H1 (cell line): Measurements from ENCODE around the gene STXBP5. TPM values are rescaled to one million over a fixed set of nuclear protein-coding genes. Genes with fewer than 3 reads are reported as not detected.

Source experiments
- HDAC2 ChIP-seq, 2 experiments: fragments of 300-600 bp in 1 of 2; sonication (generic) in 1 of 2; IDR thresholded peaks; 2 replicates each; pipeline ENCODE4 v1.6.1; 2011 to 2012; ENCODE audit warnings: low read depth in 2 of 2, low read length in 2 of 2, mild to moderate bottlenecking in 2 of 2, moderate library complexity in 2 of 2, borderline replicate concordance in 1 of 2, inconsistent platforms in 1 of 2
- KDM5A ChIP-seq: fragments of 200-600 bp; IDR thresholded peaks from 2 replicates; pipeline ENCODE4 v1.7.1; 2012; ENCODE audit warnings: mild to moderate bottlenecking, low read length, inconsistent platforms, mixed read lengths
- POLR2AphosphoS5 ChIP-seq: IDR thresholded peaks from 2 replicates; pipeline ENCODE4 v1.6.1; 2011; ENCODE audit warnings: low read depth, low read length
- SIN3A ChIP-seq, 2 experiments: IDR thresholded peaks in 1 of 2; conservative IDR thresholded peaks in 1 of 2; 2 replicates each; pipeline ENCODE4 v1.6.1; 2011 to 2012; ENCODE audit warnings: low read length in 2 of 2, improper control_type of control experiment in 1 of 2, low read depth in 1 of 2, mild to moderate bottlenecking in 1 of 2
- TBP ChIP-seq: IDR thresholded peaks from 2 replicates; pipeline ENCODE4 v1.6.1; 2011; ENCODE audit warnings: low read depth, low read length, improper control_type of control experiment
- polyA plus RNA-seq, 7 experiments: library from polyadenylated mRNA; depleted of rRNA in 3 of 7; stranded (reverse) in 5 of 7; unstranded in 2 of 7; fragments of >200 nt in 5 of 7; fragments of 200-250 nt in 2 of 7; gene quantifications; 1 replicate in 5 of 7; 2 replicates in 1 of 7; 4 replicates in 1 of 7; pipeline versions ENCODE4 v1.2.1 to v1.2.3, GENCODE V29; 2011 to 2013; ENCODE audit warnings: missing spikeins in 2 of 7, mixed read lengths in 2 of 7
- total RNA-seq: library from RNA; stranded (reverse); fragmentation: NEBNext Ultra II Directional; extraction: Animal tissue kit (Norgen Biotek cat#: 25700); gene quantifications from 2 replicates; pipeline ENCODE4 v1.2.1, GENCODE V29; 2021
- TF ChIP-seq, protein P1 (sequence below): fragments of 300-600 bp; sonication (generic); IDR thresholded peaks from 2 replicates; pipeline ENCODE4 v1.7.1; 2012; ENCODE audit warnings: low read length, moderate library complexity, mild to moderate bottlenecking, inconsistent platforms; ENCODE audit not compliant: insufficient replicate concordance

STXBP5 gene
- total and polyA plus RNA-seq, 2 of the 8 experiments (the other 6 are each of a cell fraction or from before 2014, with no cell fraction given), result 2.7 to 10.8 TPM

DNA sequence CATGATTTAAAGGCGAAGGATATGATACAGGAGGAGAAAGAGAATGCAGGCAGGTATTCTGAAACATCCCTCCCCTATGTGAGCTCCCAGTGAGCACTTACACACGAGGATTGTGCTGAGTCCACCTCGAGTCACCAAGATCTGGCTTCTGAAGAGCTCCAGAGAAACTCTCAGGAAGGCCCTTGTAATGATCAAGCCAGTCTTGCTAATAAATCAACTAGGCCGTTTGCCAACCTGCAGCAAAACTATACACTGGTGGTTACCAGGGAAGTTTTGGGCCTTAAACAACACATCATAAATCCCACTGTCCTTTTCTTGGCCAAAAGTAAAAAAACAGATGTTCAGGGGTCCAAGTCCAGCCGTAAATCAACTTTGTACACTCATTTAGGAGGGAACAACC, 79.2 kb downstream of the STXBP5 start (continued):
- TF ChIP-seq HDAC2 (IDR thresholded peaks at IDR 0.05; ENCODE audit: borderline replicate concordance in 1 of 2, low read depth in 2 of 2, low read length in 2 of 2) (no peak), POLR2AphosphoS5 (no peak), TBP (no peak), KDM5A (no peak), SIN3A (conservative IDR thresholded peaks at IDR 0.05 in 1 of 2, IDR thresholded peaks at IDR 0.05 in 1 of 2; ENCODE audit: low read depth in 1 of 2, low read length in 2 of 2) (no peak)
- TF ChIP-seq, protein P1, sequence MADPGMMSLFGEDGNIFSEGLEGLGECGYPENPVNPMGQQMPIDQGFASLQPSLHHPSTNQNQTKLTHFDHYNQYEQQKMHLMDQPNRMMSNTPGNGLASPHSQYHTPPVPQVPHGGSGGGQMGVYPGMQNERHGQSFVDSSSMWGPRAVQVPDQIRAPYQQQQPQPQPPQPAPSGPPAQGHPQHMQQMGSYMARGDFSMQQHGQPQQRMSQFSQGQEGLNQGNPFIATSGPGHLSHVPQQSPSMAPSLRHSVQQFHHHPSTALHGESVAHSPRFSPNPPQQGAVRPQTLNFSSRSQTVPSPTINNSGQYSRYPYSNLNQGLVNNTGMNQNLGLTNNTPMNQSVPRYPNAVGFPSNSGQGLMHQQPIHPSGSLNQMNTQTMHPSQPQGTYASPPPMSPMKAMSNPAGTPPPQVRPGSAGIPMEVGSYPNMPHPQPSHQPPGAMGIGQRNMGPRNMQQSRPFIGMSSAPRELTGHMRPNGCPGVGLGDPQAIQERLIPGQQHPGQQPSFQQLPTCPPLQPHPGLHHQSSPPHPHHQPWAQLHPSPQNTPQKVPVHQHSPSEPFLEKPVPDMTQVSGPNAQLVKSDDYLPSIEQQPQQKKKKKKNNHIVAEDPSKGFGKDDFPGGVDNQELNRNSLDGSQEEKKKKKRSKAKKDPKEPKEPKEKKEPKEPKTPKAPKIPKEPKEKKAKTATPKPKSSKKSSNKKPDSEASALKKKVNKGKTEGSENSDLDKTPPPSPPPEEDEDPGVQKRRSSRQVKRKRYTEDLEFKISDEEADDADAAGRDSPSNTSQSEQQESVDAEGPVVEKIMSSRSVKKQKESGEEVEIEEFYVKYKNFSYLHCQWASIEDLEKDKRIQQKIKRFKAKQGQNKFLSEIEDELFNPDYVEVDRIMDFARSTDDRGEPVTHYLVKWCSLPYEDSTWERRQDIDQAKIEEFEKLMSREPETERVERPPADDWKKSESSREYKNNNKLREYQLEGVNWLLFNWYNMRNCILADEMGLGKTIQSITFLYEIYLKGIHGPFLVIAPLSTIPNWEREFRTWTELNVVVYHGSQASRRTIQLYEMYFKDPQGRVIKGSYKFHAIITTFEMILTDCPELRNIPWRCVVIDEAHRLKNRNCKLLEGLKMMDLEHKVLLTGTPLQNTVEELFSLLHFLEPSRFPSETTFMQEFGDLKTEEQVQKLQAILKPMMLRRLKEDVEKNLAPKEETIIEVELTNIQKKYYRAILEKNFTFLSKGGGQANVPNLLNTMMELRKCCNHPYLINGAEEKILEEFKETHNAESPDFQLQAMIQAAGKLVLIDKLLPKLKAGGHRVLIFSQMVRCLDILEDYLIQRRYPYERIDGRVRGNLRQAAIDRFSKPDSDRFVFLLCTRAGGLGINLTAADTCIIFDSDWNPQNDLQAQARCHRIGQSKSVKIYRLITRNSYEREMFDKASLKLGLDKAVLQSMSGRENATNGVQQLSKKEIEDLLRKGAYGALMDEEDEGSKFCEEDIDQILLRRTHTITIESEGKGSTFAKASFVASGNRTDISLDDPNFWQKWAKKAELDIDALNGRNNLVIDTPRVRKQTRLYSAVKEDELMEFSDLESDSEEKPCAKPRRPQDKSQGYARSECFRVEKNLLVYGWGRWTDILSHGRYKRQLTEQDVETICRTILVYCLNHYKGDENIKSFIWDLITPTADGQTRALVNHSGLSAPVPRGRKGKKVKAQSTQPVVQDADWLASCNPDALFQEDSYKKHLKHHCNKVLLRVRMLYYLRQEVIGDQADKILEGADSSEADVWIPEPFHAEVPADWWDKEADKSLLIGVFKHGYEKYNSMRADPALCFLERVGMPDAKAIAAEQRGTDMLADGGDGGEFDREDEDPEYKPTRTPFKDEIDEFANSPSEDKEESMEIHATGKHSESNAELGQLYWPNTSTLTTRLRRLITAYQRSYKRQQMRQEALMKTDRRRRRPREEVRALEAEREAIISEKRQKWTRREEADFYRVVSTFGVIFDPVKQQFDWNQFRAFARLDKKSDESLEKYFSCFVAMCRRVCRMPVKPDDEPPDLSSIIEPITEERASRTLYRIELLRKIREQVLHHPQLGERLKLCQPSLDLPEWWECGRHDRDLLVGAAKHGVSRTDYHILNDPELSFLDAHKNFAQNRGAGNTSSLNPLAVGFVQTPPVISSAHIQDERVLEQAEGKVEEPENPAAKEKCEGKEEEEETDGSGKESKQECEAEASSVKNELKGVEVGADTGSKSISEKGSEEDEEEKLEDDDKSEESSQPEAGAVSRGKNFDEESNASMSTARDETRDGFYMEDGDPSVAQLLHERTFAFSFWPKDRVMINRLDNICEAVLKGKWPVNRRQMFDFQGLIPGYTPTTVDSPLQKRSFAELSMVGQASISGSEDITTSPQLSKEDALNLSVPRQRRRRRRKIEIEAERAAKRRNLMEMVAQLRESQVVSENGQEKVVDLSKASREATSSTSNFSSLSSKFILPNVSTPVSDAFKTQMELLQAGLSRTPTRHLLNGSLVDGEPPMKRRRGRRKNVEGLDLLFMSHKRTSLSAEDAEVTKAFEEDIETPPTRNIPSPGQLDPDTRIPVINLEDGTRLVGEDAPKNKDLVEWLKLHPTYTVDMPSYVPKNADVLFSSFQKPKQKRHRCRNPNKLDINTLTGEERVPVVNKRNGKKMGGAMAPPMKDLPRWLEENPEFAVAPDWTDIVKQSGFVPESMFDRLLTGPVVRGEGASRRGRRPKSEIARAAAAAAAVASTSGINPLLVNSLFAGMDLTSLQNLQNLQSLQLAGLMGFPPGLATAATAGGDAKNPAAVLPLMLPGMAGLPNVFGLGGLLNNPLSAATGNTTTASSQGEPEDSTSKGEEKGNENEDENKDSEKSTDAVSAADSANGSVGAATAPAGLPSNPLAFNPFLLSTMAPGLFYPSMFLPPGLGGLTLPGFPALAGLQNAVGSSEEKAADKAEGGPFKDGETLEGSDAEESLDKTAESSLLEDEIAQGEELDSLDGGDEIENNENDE, result no peak
- TF ChIP-seq, all 59 proteins: peak for 0
